Endothelial cell of umbilical vein (primary cell): Measurements from ENCODE around the gene KRT79. TPM values are rescaled to one million over a fixed set of nuclear protein-coding genes. Genes with fewer than 3 reads are reported as not detected.

Experiments
- BruUV-seq: library from RNA; stranded (reverse); fragments of 400-500 nt; replicated peaks from 2 replicates; lab custom pipeline; 2021; lab: Mats Ljungman, UMichigan
- CTCF ChIA-PET: fragments of 300-600, 350-600 bp; sonication (Branson Sonifier 250); formaldehyde crosslinking; loops from one replicate; lab custom pipeline; 2021; ENCODE audit warnings: antibody characterized with exemption, inconsistent platforms; lab: Charles Lee
- POLR2A ChIA-PET: fragments of 300-600, 350-600 bp; sonication (Branson Sonifier 250); formaldehyde crosslinking; loops from one replicate; lab custom pipeline; 2021; ENCODE audit warnings: antibody characterized with exemption, inconsistent platforms; lab: Charles Lee
- DNase-seq: peaks from one replicate; pipeline ENCODE4 v3.0.0-alpha.2; 2011; ENCODE audit warnings: low read depth, low spot score
- FAIRE-seq: peaks from 2 replicates; lab custom pipeline; 2011; peaks lifted over from hg19 to GRCh38; lab: Jason Lieb, UNC
- H2AFZ ChIP-seq: 2 replicates; pipeline ENCODE4 v1.6.0; 2012; ENCODE audit warnings: low read depth, low read length, control low read depth, inconsistent platforms
- H3K27ac ChIP-seq: 2 replicates; pipeline ENCODE4 v1.5.1; 2011; ENCODE audit warnings: low read depth, mild to moderate bottlenecking, control low read depth, low read length, moderate library complexity; ENCODE audit not compliant: insufficient read depth
- H3K27me3 ChIP-seq, 2 experiments: 2 replicates each; pipeline versions ENCODE4 v1.6.0 to v1.6.1; 2011; ENCODE audit warnings: low read length in 2 of 2, mixed read lengths in 1 of 2; ENCODE audit not compliant: control insufficient read depth in 2 of 2, insufficient read depth in 2 of 2
- H3K36me3 ChIP-seq, 2 experiments: 2 replicates in 1 of 2; 3 replicates in 1 of 2; pipeline ENCODE4 v1.5.1; 2011; ENCODE audit warnings: low read length in 2 of 2, mild to moderate bottlenecking in 1 of 2, moderate library complexity in 1 of 2; ENCODE audit not compliant: control insufficient read depth in 2 of 2, insufficient read depth in 2 of 2; ENCODE audit errors: extremely low read depth in 1 of 2
- H3K4me1 ChIP-seq: 3 replicates; pipeline ENCODE4 v1.5.1; 2011; ENCODE audit warnings: mild to moderate bottlenecking, low read length; ENCODE audit not compliant: control insufficient read depth, insufficient read depth; ENCODE audit errors: extremely low read depth
- H3K4me2 ChIP-seq: 2 replicates; pipeline ENCODE4 v1.6.1; 2011; ENCODE audit warnings: low read length, control low read depth, mixed read lengths; ENCODE audit not compliant: insufficient read depth
- H3K4me3 ChIP-seq, 3 experiments: fragments of 200-600 bp in 1 of 3; sonication (generic), shearing (Covaris generic) in 1 of 3; replicated peaks in 1 of 3; 2 replicates each; pipeline ENCODE4 v1.5.1; 2011 to 2016; ENCODE audit warnings: control low read depth in 3 of 3, low read length in 3 of 3, mild to moderate bottlenecking in 2 of 3, inconsistent platforms in 1 of 3, low read depth in 1 of 3, moderate library complexity in 1 of 3; ENCODE audit not compliant: insufficient read depth in 1 of 3
- H3K79me2 ChIP-seq: 2 replicates; pipeline ENCODE4 v1.6.0; 2012; ENCODE audit warnings: low read length, inconsistent platforms; ENCODE audit not compliant: control insufficient read depth, insufficient read depth
- H3K9ac ChIP-seq: replicated peaks from 2 replicates; pipeline ENCODE3; 2011; ENCODE audit warnings: low read length, control low read depth; ENCODE audit not compliant: insufficient read depth; ENCODE audit errors: extremely low read depth
- H3K9me1 ChIP-seq: replicated peaks from 3 replicates; pipeline ENCODE4 v1.6.0; 2011; ENCODE audit warnings: mild to moderate bottlenecking, low read length; ENCODE audit not compliant: control insufficient read depth, insufficient read depth; ENCODE audit errors: extremely low read depth
- H3K9me3 ChIP-seq: replicated peaks from 2 replicates; pipeline ENCODE4 v1.5.1; 2012; ENCODE audit warnings: low read length, inconsistent platforms; ENCODE audit not compliant: control insufficient read depth, insufficient read depth
- H4K20me1 ChIP-seq: replicated peaks from 2 replicates; pipeline ENCODE3; 2011; ENCODE audit warnings: mild to moderate bottlenecking, low read length; ENCODE audit not compliant: control insufficient read depth, insufficient read depth; ENCODE audit errors: extremely low read depth
- CTCF ChIP-seq, 2 donors: IDR thresholded peaks; 1 replicate in 1 of 2; 2 replicates in 1 of 2; pipeline ENCODE4 v1.5.1; 2011; ENCODE audit warnings: low read length in 2 of 2, mild to moderate bottlenecking in 2 of 2, moderate library complexity in 2 of 2, control low read depth in 1 of 2, inconsistent platforms in 1 of 2, low read depth in 1 of 2; ENCODE audit not compliant: insufficient read depth in 1 of 2; ENCODE audit errors: extremely low read depth in 1 of 2
- FOS ChIP-seq: IDR thresholded peaks from 2 replicates; pipeline ENCODE4 v1.6.1; 2011; ENCODE audit warnings: mild to moderate bottlenecking, low read length, moderate library complexity, borderline replicate concordance; ENCODE audit not compliant: insufficient read depth
- JUN ChIP-seq: IDR thresholded peaks from 2 replicates; pipeline ENCODE4 v1.6.1; 2011; ENCODE audit warnings: borderline replicate concordance, low read depth; ENCODE audit not compliant: insufficient read length, insufficient read depth
- dilution Hi-C: fragments of 300-500 bp; cut with MboI; formaldehyde crosslinking; loops from one replicate; pipeline ENCODE4 v1.15.0; 2019; ENCODE audit warnings: low sequenced_read_pairs; ENCODE audit not compliant: extremely low pct_ligation_motif_present
- intact Hi-C: fragments of 100-400 bp; cut with micrococcal nuclease; formaldehyde crosslinking; loops from one replicate; pipeline ENCODE4 v1.10.0; 2022
- polyA plus RNA-seq, 4 experiments: library from polyadenylated mRNA; depleted of rRNA in 3 of 4; stranded (reverse) in 3 of 4; unstranded in 1 of 4; fragments of >200 nt; gene quantifications; 2 replicates each; pipeline versions ENCODE4 v1.2.1 to v1.2.3, GENCODE V29; 2011 to 2012; ENCODE audit warnings: missing spikeins in 1 of 4
- total RNA-seq: library from RNA; stranded (reverse); gene quantifications from 2 replicates; pipeline ENCODE4 v1.2.3, GENCODE V29; 2021

KRT79 gene
- total and polyA plus RNA-seq, 2 donors (not counting 3 experiments of a cell fraction or from before 2014, with no cell fraction given) = not detected

- intact Hi-C loops = loop anchor here (1.0 to 10.0 kb wide), 5 partner anchors 102 to 727 kb away; no protein-coding TSS in a partner anchor
- H3K9ac ChIP-seq = no peak overlapping the region
- FAIRE-seq = peak; percentile 97
These were observed 45.6 kb upstream of the KRT79 start for GRCh38 chr12:52879394-52880351.

More at GRCh38 chr12:52879394-52880351, 45.6 kb upstream of the KRT79 start:
- Histone ChIP-seq H2AFZ (peak overlapping the region; percentile 86), H3K4me2 (peak overlapping the region; percentile 27), H3K4me3 (peak overlapping the region in 1 of 3 experiments; percentile 23), H3K4me1 (peaks cover 2% of the 10 kb centered on the region), H4K20me1 (no peaks in the 10 kb centered on the region), H3K36me3 (no peaks in the 10 kb centered on the region), H3K79me2 (no peaks in the 10 kb centered on the region), H3K27ac (no peak overlapping the region), H3K9me1 (no peaks in the 10 kb centered on the region), H3K9me3 (no peaks in the 10 kb centered on the region), H3K27me3 (no peaks in the 10 kb centered on the region)
- no peak for TF ChIP-seq FOS
- no peak for TF ChIP-seq JUN
- peak; percentile 77 to 99 for TF ChIP-seq CTCF (IDR thresholded peaks at IDR 0.05; ENCODE audit: extremely low read depth in 1 of 2, insufficient read depth in 1 of 2, low read depth in 1 of 2, low read length in 2 of 2)
- POLR2A ChIA-PET = interaction anchor here (0.6 kb wide), 2 partner anchors 11 to 93 kb away, joined by 4 to 8 read pairs; no protein-coding TSS in a partner anchor
- dilution Hi-C loops = loop anchor here (25.0 kb wide), 1 partner anchor 108 kb away; no protein-coding TSS in a partner anchor
- CTCF ChIA-PET = interaction anchor here (0.6 to 12.2 kb wide), 69 partner anchors 10 to 857 kb away, joined by 3 to 921 read pairs (median 4); partner anchors contain the start of genes EIF4B, KRT7, KRT73 and KRT85
- no TSS peak for BruUV-seq
- DNase-seq = peak; percentile 83
